Vagina (tissue), 2 donors: ENCODE results near the gene L1TD1. TPM values are rescaled to one million over a fixed set of nuclear protein-coding genes. Genes with fewer than 3 reads are reported as not detected.
"Not testable (repeated sequence)": the region's sequence is repeated elsewhere in the genome, so short reads cannot be mapped to it uniquely, and the experiment has no call there.

Experiments
- DNase-seq, 2 donors: peaks; one replicate each; pipeline ENCODE4 v3.0.0-alpha.2; 2017; ENCODE audit errors: extremely low spot score in 2 of 2
- H3K27ac ChIP-seq: fragments of 200-600 bp; sonication (generic); one replicate; pipeline ENCODE4 v1.5.1; 2019
- H3K27me3 ChIP-seq: fragments of 200-600 bp; sonication (generic); one replicate; pipeline ENCODE4 v1.5.1; 2019
- H3K36me3 ChIP-seq, 2 donors: fragments of 200-600 bp; sonication (generic); one replicate each; pipeline ENCODE4 v1.5.1; 2017 to 2019
- H3K4me1 ChIP-seq: fragments of 200-600 bp; sonication (generic); one replicate; pipeline ENCODE4 v1.5.1; 2019
- H3K4me3 ChIP-seq, 2 donors: fragments of 200-600 bp; sonication (generic); 1 replicate in 1 of 2; 2 replicates in 1 of 2; pipeline ENCODE4 v1.5.1; 2016 to 2019
- H3K9me3 ChIP-seq: fragments of 200-600 bp; sonication (generic); one replicate; pipeline ENCODE4 v1.5.1; 2019
- CTCF ChIP-seq, 3 experiments: fragments of 450-650 bp in 2 of 3; fragments of 200-600 bp in 1 of 3; sonication (generic) in 1 of 3; IDR thresholded peaks; one replicate each; pipeline ENCODE4 v1.5.1; 2017 to 2019; ENCODE audit warnings: antibody characterized with exemption in 3 of 3, mild to moderate bottlenecking in 2 of 3, moderate library complexity in 2 of 3
- POLR2A ChIP-seq, 2 donors: fragments of 450-650 bp; IDR thresholded peaks; one replicate each; pipeline ENCODE4 v1.6.1; 2017; ENCODE audit warnings: antibody characterized with exemption in 2 of 2, mild to moderate bottlenecking in 2 of 2, moderate library complexity in 2 of 2
- POLR2AphosphoS5 ChIP-seq, 2 donors: sonication (generic); formaldehyde crosslinking; IDR thresholded peaks; one replicate each; pipeline ENCODE4 v1.9.0; 2017; ENCODE audit warnings: antibody characterized with exemption in 2 of 2, mild to moderate bottlenecking in 2 of 2, low read depth in 1 of 2; ENCODE audit not compliant: insufficient read depth in 1 of 2
- intact Hi-C: fragments of 100-400 bp; cut with DNase I; formaldehyde crosslinking; loops from one replicate; pipeline ENCODE4 v1.15.1; 2023
- total RNA-seq: library from RNA; depleted of rRNA; stranded (reverse); fragments of >200 nt; gene quantifications from one replicate; pipeline ENCODE4 v1.2.3, GENCODE V29; 2016

Gene L1TD1
- total RNA-seq, 1 donor from 2014 or later: not detected

- intact Hi-C loops: no loop called here
Observed at GRCh38 chr1:62210960-62211359, 16.3 kb downstream of the L1TD1 start.

GRCh38 chr1:62212411-62212810 lies 17.8 kb downstream of the L1TD1 start:
- no peaks in the 10 kb centered on the region for H3K4me1 ChIP-seq
- H3K27ac ChIP-seq: no peak overlapping the region
- no peaks in the 10 kb centered on the region for H3K36me3 ChIP-seq
- H3K27me3 ChIP-seq: no peaks in the 10 kb centered on the region
- intact Hi-C loops: no loop called here
- DNase-seq: no peak
- H3K4me3 ChIP-seq: no peak overlapping the region
- H3K9me3 ChIP-seq: peaks cover 5% of the 10 kb centered on the region
- TF ChIP-seq CTCF (IDR thresholded peaks at IDR 0.05) (no peak), POLR2A (IDR thresholded peaks at IDR 0.05) (no peak), POLR2AphosphoS5 (IDR thresholded peaks at IDR 0.05; ENCODE audit: insufficient read depth in 1 of 2, low read depth in 1 of 2) (no peak)

More at GRCh38 chr1:62210960-62211359, 16.3 kb downstream of the L1TD1 start:
- TF ChIP-seq POLR2AphosphoS5 (IDR thresholded peaks at IDR 0.05; ENCODE audit: insufficient read depth in 1 of 2, low read depth in 1 of 2) (no peak), POLR2A (IDR thresholded peaks at IDR 0.05) (no peak), CTCF (IDR thresholded peaks at IDR 0.05) (no peak)
- peaks cover 5% of the 10 kb centered on the region for H3K9me3 ChIP-seq
- H3K4me3 ChIP-seq: no peak overlapping the region
- no peaks in the 10 kb centered on the region for H3K27me3 ChIP-seq
- no peaks in the 10 kb centered on the region for H3K4me1 ChIP-seq
- DNase-seq: no peak
- H3K36me3 ChIP-seq: no peaks in the 10 kb centered on the region
- no peak overlapping the region for H3K27ac ChIP-seq

GRCh38 chr1:62213075-62213914 lies 18.6 kb downstream of the L1TD1 start:
- Histone ChIP-seq H3K4me3 (no peak overlapping the region), H3K27ac (no peak overlapping the region), H3K27me3 (no peaks in the 10 kb centered on the region), H3K4me1 (no peaks in the 10 kb centered on the region), H3K9me3 (peaks cover 5% of the 10 kb centered on the region), H3K36me3 (no peaks in the 10 kb centered on the region)
- no peak for DNase-seq
- TF ChIP-seq CTCF (IDR thresholded peaks at IDR 0.05) (no peak), POLR2A (IDR thresholded peaks at IDR 0.05) (no peak), POLR2AphosphoS5 (IDR thresholded peaks at IDR 0.05; ENCODE audit: insufficient read depth in 1 of 2, low read depth in 1 of 2) (no peak)
- intact Hi-C loops: no loop called here

GRCh38 chr1:62218604-62219003 lies 24.0 kb downstream of the L1TD1 start:
- H3K27me3 ChIP-seq: no peaks in the 10 kb centered on the region
- TF ChIP-seq CTCF (IDR thresholded peaks at IDR 0.05): no peak
- TF ChIP-seq POLR2AphosphoS5 (IDR thresholded peaks at IDR 0.05; ENCODE audit: insufficient read depth in 1 of 2, low read depth in 1 of 2): no peak
- TF ChIP-seq POLR2A (IDR thresholded peaks at IDR 0.05): no peak
- no peak overlapping the region for H3K27ac ChIP-seq
- intact Hi-C loops: no loop called here
- no peaks in the 10 kb centered on the region for H3K9me3 ChIP-seq
- DNase-seq: no peak
- H3K36me3 ChIP-seq: no peaks in the 10 kb centered on the region
- no peak overlapping the region for H3K4me3 ChIP-seq
- no peaks in the 10 kb centered on the region for H3K4me1 ChIP-seq

- not testable (repeated sequence) for H3K27me3 ChIP-seq
Observed at GRCh38 chr1:62220456-62220855, 25.8 kb downstream of the L1TD1 start.

More at GRCh38 chr1:62220456-62220855, 25.8 kb downstream of the L1TD1 start:
- DNase-seq, H3K4me3 ChIP-seq, H3K4me1 ChIP-seq, H3K36me3 ChIP-seq, intact Hi-C loops, H3K9me3 ChIP-seq, H3K27ac ChIP-seq: not testable (repeated sequence)
